GM10266 (cell line): Measurements from ENCODE around the gene GADD45G.

Experiments used
- DNase-seq: peaks from one replicate; pipeline ENCODE4 v3.0.0; 2012; ENCODE audit errors: extremely low spot score
- CTCF ChIP-seq: IDR thresholded peaks from 2 replicates; pipeline ENCODE4 v1.5.1; 2012; ENCODE audit warnings: mild to moderate bottlenecking, low read depth; ENCODE audit not compliant: control insufficient read depth, insufficient read depth; ENCODE audit errors: missing control alignments

GADD45G gene

GRCh38 chr9:89605465-89606048 lies 745 bp downstream of the GADD45G start:
- peak; percentile 58 for DNase-seq
- peak; percentile 7 for TF ChIP-seq CTCF

- peak; percentile 45 for DNase-seq
- TF ChIP-seq CTCF, result no peak
Measured at GRCh38 chr9:89606049-89606623, 1.3 kb downstream of the GADD45G start.

- no peak for DNase-seq
- TF ChIP-seq CTCF, result no peak
Measured at GRCh38 chr9:89606624-89607311, 2.0 kb downstream of the GADD45G start.

- TF ChIP-seq CTCF, result no peak
- DNase-seq, result no peak
Measured at GRCh38 chr9:89608641-89609335, 4.0 kb downstream of the GADD45G start.

GRCh38 chr9:89609426-89610006 lies 4.7 kb downstream of the GADD45G start:
- no peak for DNase-seq

GRCh38 chr9:89610391-89610925 lies 5.6 kb downstream of the GADD45G start:
- no peak for DNase-seq
- TF ChIP-seq CTCF, result no peak

More at GRCh38 chr9:89609426-89610006, 4.7 kb downstream of the GADD45G start:
- TF ChIP-seq CTCF, result no peak
